DND-41 (cell line): ENCODE measurements around the gene IGF2.
"Not testable (repeated sequence)": the region's sequence is repeated elsewhere in the genome, so short reads cannot be mapped to it uniquely, and the experiment has no call there.

Experiments used
- ATAC-seq: fragments of 200-7000 bp; cut with Tn5 transposase; 3 replicates; pipeline ENCODE4 v1.9.1; 2021; ENCODE audit warnings: low read depth; ENCODE audit not compliant: insufficient read depth
- DNase-seq: peaks from one replicate; pipeline ENCODE4 v3.0.0-alpha.2; 2020
- H2AFZ ChIP-seq: 2 replicates; pipeline ENCODE4 v1.6.0; 2012; ENCODE audit warnings: low read depth, low read length
- H3K27ac ChIP-seq: 2 replicates; pipeline ENCODE4 v1.5.1; 2012; ENCODE audit warnings: low read length, inconsistent platforms
- H3K27me3 ChIP-seq: fragments of 200-600 bp; sonication (generic); 2 replicates; pipeline ENCODE4 v1.6.0; 2012; ENCODE audit warnings: low read length, mild to moderate bottlenecking, inconsistent platforms; ENCODE audit not compliant: insufficient read depth, poor library complexity
- H3K36me3 ChIP-seq: 2 replicates; pipeline ENCODE4 v1.5.1; 2012; ENCODE audit warnings: low read length, inconsistent platforms; ENCODE audit not compliant: insufficient read depth
- H3K4me1 ChIP-seq: 2 replicates; pipeline ENCODE4 v1.5.1; 2012; ENCODE audit warnings: mild to moderate bottlenecking, low read length; ENCODE audit not compliant: insufficient read depth
- H3K4me2 ChIP-seq: 2 replicates; pipeline ENCODE4 v1.6.0; 2012; ENCODE audit warnings: mild to moderate bottlenecking, moderate library complexity, low read length, inconsistent platforms; ENCODE audit not compliant: insufficient read depth
- H3K4me3 ChIP-seq, 2 experiments: fragments of 200-600 bp in 1 of 2; shearing (Covaris generic) in 1 of 2; 2 replicates each; pipeline ENCODE4 v1.5.1; 2012 to 2016; ENCODE audit warnings: inconsistent platforms in 2 of 2, low read length in 2 of 2, mild to moderate bottlenecking in 2 of 2, low read depth in 1 of 2, moderate library complexity in 1 of 2
- H3K79me2 ChIP-seq: 2 replicates; pipeline ENCODE4 v1.6.0; 2012; ENCODE audit warnings: low read length, inconsistent platforms; ENCODE audit not compliant: insufficient read depth
- H3K9ac ChIP-seq: 2 replicates; pipeline ENCODE4 v1.6.0; 2012; ENCODE audit warnings: low read depth, mild to moderate bottlenecking, inconsistent platforms, low read length, moderate library complexity
- H3K9me3 ChIP-seq: 2 replicates; pipeline ENCODE4 v1.5.1; 2012; ENCODE audit warnings: low read length, moderate library complexity, mild to moderate bottlenecking, inconsistent platforms; ENCODE audit not compliant: insufficient read depth, severe bottlenecking
- H4K20me1 ChIP-seq: 2 replicates; pipeline ENCODE4 v1.6.0; 2012; ENCODE audit warnings: low read length; ENCODE audit not compliant: insufficient read depth
- CTCF ChIP-seq: IDR thresholded peaks from 2 replicates; pipeline ENCODE4 v1.5.1; 2012; ENCODE audit warnings: borderline replicate concordance, low read length, moderate library complexity, mild to moderate bottlenecking; ENCODE audit not compliant: poor library complexity, severe bottlenecking; ENCODE audit errors: extremely low read depth
- EZH2 ChIP-seq: IDR thresholded peaks from 3 replicates; pipeline ENCODE4 v1.6.1; 2012; ENCODE audit warnings: borderline replicate concordance, low read depth, mild to moderate bottlenecking, moderate library complexity, low read length, inconsistent platforms; ENCODE audit not compliant: severe bottlenecking

Gene IGF2

GRCh38 chr11:2127482-2128129 lies 11.6 kb downstream of the IGF2 start:
- no peak overlapping the region for H3K4me3 ChIP-seq
- H3K27ac ChIP-seq = no peak overlapping the region
- no peaks in the 10 kb centered on the region for H3K36me3 ChIP-seq
- H3K9me3 ChIP-seq = no peaks in the 10 kb centered on the region
- H4K20me1 ChIP-seq = no peaks in the 10 kb centered on the region; the same call in 1 of the 2 replicates
- H2AFZ ChIP-seq = no peak overlapping the region
- no peak overlapping the region for H3K9ac ChIP-seq
- TF ChIP-seq EZH2 = no peak
- no peak for TF ChIP-seq CTCF
- H3K4me2 ChIP-seq = no peak overlapping the region
- no peaks in the 10 kb centered on the region for H3K27me3 ChIP-seq
- no peak for DNase-seq
- ATAC-seq = no peak
- no peaks in the 10 kb centered on the region for H3K4me1 ChIP-seq
- no peaks in the 10 kb centered on the region for H3K79me2 ChIP-seq

GRCh38 chr11:2126520-2127085 lies 12.6 kb downstream of the IGF2 start:
- no peaks in the 10 kb centered on the region for H3K36me3 ChIP-seq
- no peaks in the 10 kb centered on the region; the same call in 1 of the 2 replicates for H4K20me1 ChIP-seq
- no peaks in the 10 kb centered on the region for H3K79me2 ChIP-seq
- H3K4me2 ChIP-seq = no peak overlapping the region
- no peak overlapping the region for H3K27ac ChIP-seq
- H2AFZ ChIP-seq = no peak overlapping the region
- H3K9me3 ChIP-seq = no peaks in the 10 kb centered on the region
- H3K4me3 ChIP-seq = no peak overlapping the region
- no peak for ATAC-seq
- H3K4me1 ChIP-seq = no peaks in the 10 kb centered on the region
- TF ChIP-seq EZH2 = no peak
- no peak for TF ChIP-seq CTCF
- no peaks in the 10 kb centered on the region for H3K27me3 ChIP-seq
- no peak for DNase-seq
- no peak overlapping the region for H3K9ac ChIP-seq

GRCh38 chr11:2124736-2125484 lies 14.3 kb downstream of the IGF2 start:
- H3K27ac ChIP-seq, DNase-seq, H3K4me3 ChIP-seq, H3K4me2 ChIP-seq, H3K36me3 ChIP-seq, H3K9me3 ChIP-seq, H3K9ac ChIP-seq, ATAC-seq, H4K20me1 ChIP-seq, H3K79me2 ChIP-seq, H3K27me3 ChIP-seq, H3K4me1 ChIP-seq, H2AFZ ChIP-seq: not testable (repeated sequence)

GRCh38 chr11:2123628-2123960 lies 15.6 kb downstream of the IGF2 start:
- no peak for TF ChIP-seq CTCF
- no peak for TF ChIP-seq EZH2
- Histone ChIP-seq H3K9me3 (no peaks in the 10 kb centered on the region), H3K27me3 (no peaks in the 10 kb centered on the region), H3K4me1 (no peaks in the 10 kb centered on the region), H3K79me2 (no peaks in the 10 kb centered on the region), H2AFZ (no peak overlapping the region), H3K9ac (no peak overlapping the region), H3K27ac (no peak overlapping the region), H4K20me1 (no peaks in the 10 kb centered on the region; the same call in 1 of the 2 replicates), H3K36me3 (no peaks in the 10 kb centered on the region), H3K4me3 (no peak overlapping the region), H3K4me2 (no peak overlapping the region)
- DNase-seq (no peak), ATAC-seq (no peak)
